GM18502 (cell line): ENCODE data around the gene ZP2.
"Not testable (repeated sequence)": the region's sequence is repeated elsewhere in the genome, so short reads cannot be mapped to it uniquely, and the experiment has no call there.

Source experiments
- ATAC-seq: cut with Tn5 transposase; IDR thresholded peaks from one replicate; pipeline ENCODE4 v1.9.1; 2021; ENCODE audit warnings: mild to moderate bottlenecking; ENCODE audit not compliant: unreplicated experiment, poor library complexity

The ZP2 gene

GRCh38 chr16:21153124-21153729, 58.1 kb downstream of the ZP2 start:
- ATAC-seq: not testable (repeated sequence)

GRCh38 chr16:21152160-21153030, 59.0 kb downstream of the ZP2 start:
- not testable (repeated sequence) for ATAC-seq

- no peak for ATAC-seq
Observed at GRCh38 chr16:21150375-21151001, 60.9 kb downstream of the ZP2 start, which contains the start of gene DNAH3. Gene DNAH3 (minus strand): TSS chr16:21150846. CDS start chr16:21150319, 527 bp downstream.
